ENCODE measurements around the gene NDOR1.
A peak's percentile ranks its signal among the peaks of the same experiment; 100 is the strongest.
"Not testable (repeated sequence)": the region's sequence is repeated elsewhere in the genome, so short reads cannot be mapped to it uniquely, and the experiment has no call there.

Gene NDOR1

DNA sequence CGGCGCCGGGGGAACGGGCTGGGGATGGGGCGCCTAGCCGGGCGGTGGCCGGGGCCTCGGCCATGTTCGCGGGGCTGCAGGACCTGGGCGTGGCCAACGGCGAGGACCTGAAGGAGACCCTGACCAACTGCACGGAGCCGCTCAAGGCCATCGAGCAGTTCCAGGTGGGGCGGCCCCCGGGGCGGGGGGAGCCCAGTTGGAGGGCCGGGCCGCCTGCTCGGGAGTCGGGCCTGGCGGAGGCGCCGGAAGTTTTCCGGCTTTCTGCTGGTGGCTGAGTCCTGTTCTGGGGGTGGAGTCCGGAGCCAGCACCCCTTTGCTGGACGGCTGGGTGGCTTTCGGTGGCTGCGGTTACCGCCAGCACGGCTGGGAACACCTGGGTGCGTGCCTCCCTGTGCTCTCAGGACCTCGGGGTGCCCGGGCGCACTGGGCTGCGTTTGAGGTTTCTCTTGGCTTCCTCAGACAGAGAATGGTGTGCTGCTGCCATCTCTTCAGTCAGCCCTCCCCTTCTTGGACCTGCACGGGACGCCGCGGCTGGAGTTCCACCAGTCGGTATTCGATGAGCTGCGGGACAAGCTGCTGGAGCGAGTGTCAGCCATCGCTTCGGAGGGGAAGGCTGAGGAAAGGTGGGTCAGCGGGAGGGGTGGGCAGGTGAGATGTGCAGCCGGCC, 50.1 kb downstream of the NDOR1 start:
- TF ChIP-seq, protein P1, sequence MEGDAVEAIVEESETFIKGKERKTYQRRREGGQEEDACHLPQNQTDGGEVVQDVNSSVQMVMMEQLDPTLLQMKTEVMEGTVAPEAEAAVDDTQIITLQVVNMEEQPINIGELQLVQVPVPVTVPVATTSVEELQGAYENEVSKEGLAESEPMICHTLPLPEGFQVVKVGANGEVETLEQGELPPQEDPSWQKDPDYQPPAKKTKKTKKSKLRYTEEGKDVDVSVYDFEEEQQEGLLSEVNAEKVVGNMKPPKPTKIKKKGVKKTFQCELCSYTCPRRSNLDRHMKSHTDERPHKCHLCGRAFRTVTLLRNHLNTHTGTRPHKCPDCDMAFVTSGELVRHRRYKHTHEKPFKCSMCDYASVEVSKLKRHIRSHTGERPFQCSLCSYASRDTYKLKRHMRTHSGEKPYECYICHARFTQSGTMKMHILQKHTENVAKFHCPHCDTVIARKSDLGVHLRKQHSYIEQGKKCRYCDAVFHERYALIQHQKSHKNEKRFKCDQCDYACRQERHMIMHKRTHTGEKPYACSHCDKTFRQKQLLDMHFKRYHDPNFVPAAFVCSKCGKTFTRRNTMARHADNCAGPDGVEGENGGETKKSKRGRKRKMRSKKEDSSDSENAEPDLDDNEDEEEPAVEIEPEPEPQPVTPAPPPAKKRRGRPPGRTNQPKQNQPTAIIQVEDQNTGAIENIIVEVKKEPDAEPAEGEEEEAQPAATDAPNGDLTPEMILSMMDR (conservative IDR thresholded peaks at IDR 0.05; ENCODE audit: low read depth), result no peak
- POLR2A ChIA-PET (ENCODE audit: low non-redundant PET), result interaction anchor here (0.5 to 2.5 kb wide), 6 partner anchors 13 to 66 kb away, joined by 3 to 9 read pairs (median 3); partner anchors contain the start of gene TUBB4B
- peak overlapping the region; percentile 84 for H3K27ac ChIP-seq
- CTCF ChIA-PET, result interaction anchor here (0.7 to 2.3 kb wide), 6 partner anchors 11 to 227 kb away, joined by 3 to 15 read pairs (median 4); partner anchors contain the start of gene EXD3
- peak; percentile 55 for DNase-seq (ENCODE audit: low spot score)

DNA sequence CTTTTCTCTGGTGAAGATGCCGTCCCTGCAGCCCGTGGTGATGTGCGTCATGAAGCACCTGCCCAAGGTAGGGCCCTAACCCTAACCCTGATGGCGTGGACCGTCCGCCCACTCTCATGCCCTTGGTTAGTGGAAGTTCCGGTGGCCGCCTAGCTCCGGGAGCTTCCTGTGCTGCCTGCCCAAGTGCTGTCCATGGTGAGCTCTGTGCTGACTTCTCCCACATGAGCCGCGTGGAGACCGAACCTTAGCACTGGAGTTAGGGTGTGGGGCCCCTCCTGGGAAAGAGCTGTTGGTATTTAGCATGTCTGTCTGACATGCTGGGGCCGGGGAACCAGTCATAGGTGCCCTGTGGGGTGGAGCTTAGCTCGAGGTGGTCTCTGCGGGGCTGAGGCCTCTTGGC, 50.9 kb downstream of the NDOR1 start:
- no peak for DNase-seq (ENCODE audit: low spot score)
- POLR2A ChIA-PET (ENCODE audit: low non-redundant PET), result interaction anchor here (0.5 to 2.5 kb wide), 4 partner anchors 14 to 40 kb away, joined by 3 to 9 read pairs (median 3); partner anchors contain the start of gene TUBB4B
- TF ChIP-seq, protein P1 (conservative IDR thresholded peaks at IDR 0.05; ENCODE audit: low read depth), result no peak
- CTCF ChIA-PET, result interaction anchor here (0.6 to 1.4 kb wide), 5 partner anchors 10 to 312 kb away, joined by 3 to 4 read pairs (median 4); partner anchors contain the start of gene EXD3
- peak overlapping the region; percentile 84 for H3K27ac ChIP-seq

DNA sequence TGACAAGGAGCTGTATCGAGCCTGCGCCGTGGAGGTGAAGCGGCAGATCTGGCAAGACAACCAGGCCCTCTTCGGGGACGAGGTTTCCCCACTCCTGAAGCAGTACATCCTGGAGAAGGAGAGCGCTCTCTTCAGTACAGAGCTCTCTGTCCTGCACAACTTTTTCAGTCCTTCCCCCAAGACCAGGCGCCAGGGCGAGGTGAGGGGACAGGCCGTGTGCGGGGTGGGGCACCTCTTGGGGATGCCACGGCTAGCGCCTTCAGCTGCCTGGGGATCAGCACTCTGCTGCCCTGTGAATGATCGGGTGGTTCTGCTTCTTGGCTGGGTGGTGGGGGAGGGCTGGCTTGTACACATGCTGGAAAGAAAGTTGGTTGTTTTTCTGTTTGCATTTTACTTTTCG, 51.4 kb downstream of the NDOR1 start:
- CTCF ChIA-PET, result interaction anchor here (0.6 to 1.4 kb wide), 4 partner anchors 9 to 313 kb away, joined by 3 to 4 read pairs (median 4); partner anchors contain the start of gene EXD3
- POLR2A ChIA-PET (ENCODE audit: low non-redundant PET), result interaction anchor here (0.9 to 2.5 kb wide), 2 partner anchors 16 to 18 kb away, joined by 3 to 9 read pairs; partner anchors contain the start of gene TUBB4B
- TF ChIP-seq, protein P1 (conservative IDR thresholded peaks at IDR 0.05; ENCODE audit: low read depth), result no peak
- DNase-seq (ENCODE audit: low spot score), result no peak
- peak overlapping the region; percentile 84 for H3K27ac ChIP-seq

DNA sequence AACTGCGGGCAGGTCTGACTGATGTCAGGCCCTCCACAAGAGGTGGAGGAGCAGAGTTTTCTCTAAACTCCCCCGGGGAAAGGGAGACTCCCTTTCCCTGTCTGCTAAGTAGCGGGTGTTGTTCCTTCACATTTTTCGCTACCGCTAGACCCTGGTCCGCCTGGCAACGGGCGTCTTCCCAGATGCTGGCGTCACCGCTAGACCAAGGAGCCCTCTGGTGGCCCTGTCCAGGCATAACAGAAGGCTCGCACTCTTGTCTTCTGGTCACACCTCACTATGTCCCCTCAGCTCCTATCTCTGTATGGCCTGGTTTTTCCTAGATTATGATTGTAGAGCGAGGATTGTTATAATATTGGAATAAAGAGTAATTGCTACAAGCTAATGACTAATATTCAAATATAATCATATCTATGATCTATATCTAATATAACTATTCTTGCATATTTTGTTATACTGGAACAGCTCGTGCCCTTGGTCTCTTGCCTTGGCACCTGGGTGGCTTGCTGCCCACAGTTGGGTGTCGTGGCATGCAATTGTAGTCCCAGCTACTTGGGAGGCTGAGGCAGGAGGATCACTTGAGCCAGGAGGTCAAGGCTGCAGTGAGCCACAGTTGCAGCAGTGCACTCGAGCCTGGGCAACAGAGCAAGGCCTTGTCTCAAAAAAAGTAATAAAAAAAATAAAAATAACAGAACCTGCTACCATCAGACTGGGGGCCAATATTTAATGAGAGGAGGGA, 56.8 kb downstream of the NDOR1 start:
- ChIA-PET CTCF (interaction anchor here (0.6 to 3.3 kb wide), 3 partner anchors 10 to 183 kb away, joined by 4 to 12 read pairs (median 4); no protein-coding TSS in a partner anchor), POLR2A (ENCODE audit: low non-redundant PET) (interaction anchor here (0.6 kb wide), 2 partner anchors 22 to 192 kb away, joined by 3 to 4 read pairs; no protein-coding TSS in a partner anchor)
- TF ChIP-seq, protein P1 (conservative IDR thresholded peaks at IDR 0.05; ENCODE audit: low read depth), result peak; percentile 91
- not testable (repeated sequence) for DNase-seq (ENCODE audit: low spot score)
- peak overlapping the region; percentile 29 for H3K27ac ChIP-seq

DNA sequence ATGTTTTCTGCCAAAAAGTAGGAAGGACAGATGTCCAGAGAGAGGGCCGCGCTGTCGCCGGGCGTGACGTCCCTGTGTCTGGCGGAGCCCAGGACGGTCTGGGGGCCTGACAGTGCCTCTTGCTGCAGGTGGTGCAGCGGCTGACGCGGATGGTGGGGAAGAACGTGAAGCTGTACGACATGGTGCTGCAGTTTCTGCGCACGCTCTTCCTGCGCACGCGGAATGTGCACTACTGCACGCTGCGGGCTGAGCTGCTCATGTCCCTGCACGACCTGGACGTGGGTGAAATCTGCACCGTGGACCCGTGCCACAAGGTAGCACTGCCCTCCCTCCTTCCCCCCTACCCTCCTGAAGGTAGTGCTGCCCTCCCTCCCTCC, 57.4 kb downstream of the NDOR1 start:
- DNase-seq (ENCODE audit: low spot score), result no peak
- TF ChIP-seq, protein P1 (conservative IDR thresholded peaks at IDR 0.05; ENCODE audit: low read depth), result no peak
- peak overlapping the region; percentile 29 for H3K27ac ChIP-seq
- ChIA-PET CTCF (interaction anchor here (0.6 to 3.3 kb wide), 3 partner anchors 10 to 182 kb away, joined by 4 to 12 read pairs (median 4); no protein-coding TSS in a partner anchor), POLR2A (ENCODE audit: low non-redundant PET) (no interaction called here)

DNA sequence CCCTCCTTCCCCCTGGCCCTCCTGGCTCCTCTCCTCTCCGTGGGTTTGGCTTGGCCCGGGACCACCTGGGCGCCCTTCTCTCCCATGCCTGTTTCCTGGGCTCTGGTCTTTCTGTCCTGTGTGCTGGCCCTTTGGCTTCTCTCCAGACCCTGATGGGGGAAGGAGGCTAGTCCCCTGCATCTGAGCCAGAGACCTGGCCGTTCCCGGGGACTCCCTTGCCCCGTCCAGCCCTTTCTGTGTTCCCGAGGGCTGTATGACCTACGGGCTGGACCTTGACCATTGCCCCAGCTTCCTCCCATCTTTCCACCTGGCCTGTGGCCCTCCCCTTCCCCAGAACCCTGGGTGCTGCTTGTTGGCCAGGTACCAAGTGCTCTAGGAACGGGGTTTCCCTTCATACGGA, 58.0 kb downstream of the NDOR1 start:
- POLR2A ChIA-PET (ENCODE audit: low non-redundant PET), result no interaction called here
- CTCF ChIA-PET, result interaction anchor here (3.3 kb wide), 1 partner anchor 27 kb away, joined by 12 read pairs; no protein-coding TSS in a partner anchor

More for the DNA sequence above, 58.0 kb downstream of the NDOR1 start:
- DNase-seq (ENCODE audit: low spot score), result no peak
- TF ChIP-seq, protein P1 (conservative IDR thresholded peaks at IDR 0.05; ENCODE audit: low read depth), result no peak
- peak overlapping the region; percentile 94 for H3K27ac ChIP-seq
